IMR-90 (cell line): ENCODE results near the gene ANKIB1. TPM values are rescaled to one million over a fixed set of nuclear protein-coding genes. Genes with fewer than 3 reads are reported as not detected.

Experiments used
- ATAC-seq: fragments of 200-7000 bp; cut with Tn5 transposase; 2 replicates; pipeline ENCODE4 v1.9.1; 2020; ENCODE audit warnings: low read depth, mild to moderate bottlenecking, moderate library complexity
- BruUV-seq: library from RNA; stranded (reverse); fragments of 400-500 nt; replicated peaks from 2 replicates; lab custom pipeline; 2021; lab: Mats Ljungman, UMichigan
- CTCF ChIA-PET: fragments of 300-600 bp; formaldehyde crosslinking; extraction: SDS; loops from one replicate; lab custom pipeline; 2021; ENCODE audit warnings: antibody characterized with exemption; lab: Yijun Ruan, JAX
- POLR2A ChIA-PET: fragments of 300-600 bp; sonication (Branson Sonifier 250); formaldehyde crosslinking; loops from one replicate; lab custom pipeline; 2022; ENCODE audit warnings: antibody characterized with exemption; ENCODE audit not compliant: unreplicated experiment; lab: Charles Lee
- DNase-seq: peaks from one replicate; pipeline ENCODE4 v3.0.0; 2013
- H2AFZ ChIP-seq: replicated peaks from 2 replicates; pipeline ENCODE3; 2013; ENCODE audit warnings: low read length, mild to moderate bottlenecking; ENCODE audit not compliant: poor library complexity
- H2AK5ac ChIP-seq: 2 replicates; pipeline ENCODE4 v1.6.1; 2013; ENCODE audit warnings: low read depth, low read length, inconsistent platforms
- H2AK9ac ChIP-seq: replicated peaks from 2 replicates; pipeline ENCODE3; 2013; ENCODE audit warnings: mild to moderate bottlenecking, low read depth, low read length, moderate library complexity; ENCODE audit not compliant: poor library complexity
- H2BK120ac ChIP-seq: 2 replicates; pipeline ENCODE4 v1.6.1; 2013; ENCODE audit warnings: low read depth, low read length, inconsistent platforms
- H2BK15ac ChIP-seq: 3 replicates; pipeline ENCODE4 v1.6.1; 2013; ENCODE audit warnings: low read depth, low read length, inconsistent platforms
- H2BK20ac ChIP-seq: 2 replicates; pipeline ENCODE4 v1.6.1; 2013; ENCODE audit warnings: low read depth, mild to moderate bottlenecking, inconsistent platforms, low read length, moderate library complexity
- H2BK5ac ChIP-seq: 2 replicates; pipeline ENCODE4 v1.6.1; 2013; ENCODE audit warnings: mild to moderate bottlenecking, low read depth, low read length, inconsistent platforms; ENCODE audit not compliant: poor library complexity, severe bottlenecking
- H3K14ac ChIP-seq: replicated peaks from 2 replicates; pipeline ENCODE4 v1.6.1; 2013; ENCODE audit warnings: low read depth, low read length, inconsistent platforms
- H3K18ac ChIP-seq: 2 replicates; pipeline ENCODE4 v1.6.1; 2013; ENCODE audit warnings: low read depth, low read length, control low read depth
- H3K23ac ChIP-seq: 2 replicates; pipeline ENCODE4 v1.6.1; 2013; ENCODE audit warnings: low read depth, low read length, inconsistent platforms
- H3K27ac ChIP-seq: 2 replicates; pipeline ENCODE4 v1.5.1; 2013; ENCODE audit warnings: mild to moderate bottlenecking, control low read depth, low read length; ENCODE audit not compliant: insufficient read depth
- H3K27me3 ChIP-seq: 2 replicates; pipeline ENCODE4 v1.6.1; 2013; ENCODE audit warnings: low read length; ENCODE audit not compliant: control insufficient read depth, insufficient read depth
- H3K36me3 ChIP-seq: 2 replicates; pipeline ENCODE4 v1.6.1; 2013; ENCODE audit warnings: low read length, mixed read lengths; ENCODE audit not compliant: control insufficient read depth, insufficient read depth
- H3K4ac ChIP-seq: 2 replicates; pipeline ENCODE4 v1.6.1; 2013; ENCODE audit warnings: low read depth, low read length, inconsistent platforms
- H3K4me1 ChIP-seq: 2 replicates; pipeline ENCODE4 v1.6.1; 2013; ENCODE audit warnings: low read length, mixed read lengths; ENCODE audit not compliant: control insufficient read depth, insufficient read depth
- H3K4me2 ChIP-seq: 2 replicates; pipeline ENCODE4 v1.6.1; 2013; ENCODE audit warnings: low read depth, mild to moderate bottlenecking, control low read depth, low read length, moderate library complexity
- H3K4me3 ChIP-seq: 2 replicates; pipeline ENCODE4 v1.5.1; 2013; ENCODE audit warnings: low read depth, mild to moderate bottlenecking, control low read depth, low read length, moderate library complexity; ENCODE audit not compliant: insufficient read depth
- H3K56ac ChIP-seq: 2 replicates; pipeline ENCODE4 v1.6.1; 2013; ENCODE audit warnings: low read length, inconsistent platforms; ENCODE audit not compliant: insufficient read depth; ENCODE audit errors: extremely low read depth
- H3K79me1 ChIP-seq, 2 experiments: 2 replicates each; pipeline ENCODE4 v1.6.1; 2013; ENCODE audit warnings: low read length in 2 of 2, inconsistent platforms in 1 of 2, low read depth in 1 of 2
- H3K9ac ChIP-seq: 2 replicates; pipeline ENCODE4 v1.6.1; 2013; ENCODE audit warnings: low read depth, low read length, control low read depth
- H3K9me1 ChIP-seq: 2 replicates; pipeline ENCODE4 v1.6.1; 2013; ENCODE audit warnings: low read length, inconsistent platforms; ENCODE audit not compliant: insufficient read depth
- H3K9me3 ChIP-seq: 2 replicates; pipeline ENCODE4 v1.6.1; 2013; ENCODE audit warnings: low read length; ENCODE audit not compliant: control insufficient read depth, insufficient read depth
- H4K20me1 ChIP-seq: 2 replicates; pipeline ENCODE4 v1.6.1; 2013; ENCODE audit warnings: low read length, inconsistent platforms; ENCODE audit not compliant: insufficient read depth
- H4K5ac ChIP-seq: 2 replicates; pipeline ENCODE4 v1.6.1; 2013; ENCODE audit warnings: mild to moderate bottlenecking, low read depth, low read length, control low read depth
- H4K8ac ChIP-seq, 2 experiments: 2 replicates each; pipeline ENCODE4 v1.6.1; 2013; ENCODE audit warnings: low read depth in 2 of 2, low read length in 2 of 2, control low read depth in 1 of 2, inconsistent platforms in 1 of 2
- H4K91ac ChIP-seq: 2 replicates; pipeline ENCODE4 v1.6.1; 2013; ENCODE audit warnings: low read depth, low read length, inconsistent platforms; ENCODE audit not compliant: insufficient read depth
- BHLHE40 ChIP-seq: fragments of 150-350 bp; IDR thresholded peaks from 2 replicates; pipeline ENCODE4 v1.6.1; 2016; ENCODE audit warnings: mild to moderate bottlenecking, low read depth, low read length
- FOS ChIP-seq: fragments of 150-350 bp; IDR thresholded peaks from 2 replicates; pipeline ENCODE4 v1.6.1; 2016; ENCODE audit warnings: low read depth, low read length
- MXI1 ChIP-seq: IDR thresholded peaks from 2 replicates; pipeline ENCODE4 v1.6.1; 2012; ENCODE audit warnings: low read depth, mild to moderate bottlenecking, low read length, moderate library complexity, borderline replicate concordance
- SMC3 ChIP-seq: fragments of 150-350 bp; IDR thresholded peaks from 2 replicates; pipeline ENCODE4 v1.6.1; 2016; ENCODE audit warnings: low read depth, mild to moderate bottlenecking, antibody characterized with exemption, low read length, moderate library complexity
- WGBS, 2 experiments: methylation state at CpG; one replicate each; pipeline versions ENCODE4 v1.1.5 to v1.1.7; 2013; ENCODE audit warnings: missing lambda C conversion rate in 2 of 2; ENCODE audit not compliant: insufficient read length in 1 of 2; ENCODE audit errors: extremely low coverage in 2 of 2; 5-methylcytosine and 5-hydroxymethylcytosine counted together
- dilution Hi-C: fragments of 300-500 bp; cut with HindIII; formaldehyde crosslinking; loops from one replicate; pipeline ENCODE4 v1.14.3; 2018; ENCODE audit warnings: low sequenced_read_pairs; ENCODE audit not compliant: unreplicated experiment
- in situ Hi-C: fragments of 300-500 bp; cut with MboI; formaldehyde crosslinking; loops from 3 replicates; pipeline ENCODE4 v1.14.3; 2019; ENCODE audit warnings: low sequenced_read_pairs, inconsistent platforms, mixed read lengths
- intact Hi-C: fragments of 100-400 bp; cut with micrococcal nuclease; formaldehyde crosslinking; loops from 2 replicates; pipeline ENCODE4 v1.10.0; 2022
- polyA plus RNA-seq, 3 experiments: library from polyadenylated mRNA; depleted of rRNA; stranded (reverse); fragments of >200 nt; gene quantifications; 2 replicates each; pipeline ENCODE4 v1.2.3, GENCODE V29; 2012; ENCODE audit warnings: low replicate concordance in 1 of 3
- total RNA-seq: library from RNA; depleted of rRNA; stranded (reverse); fragments of >200 nt; gene quantifications from 2 replicates; pipeline ENCODE4 v1.2.3, GENCODE V29; 2012

ANKIB1 gene
- total and polyA plus RNA-seq, 2 of the 4 experiments (the other 2 are of a cell fraction): 18.7 to 33.9 TPM

DNA sequence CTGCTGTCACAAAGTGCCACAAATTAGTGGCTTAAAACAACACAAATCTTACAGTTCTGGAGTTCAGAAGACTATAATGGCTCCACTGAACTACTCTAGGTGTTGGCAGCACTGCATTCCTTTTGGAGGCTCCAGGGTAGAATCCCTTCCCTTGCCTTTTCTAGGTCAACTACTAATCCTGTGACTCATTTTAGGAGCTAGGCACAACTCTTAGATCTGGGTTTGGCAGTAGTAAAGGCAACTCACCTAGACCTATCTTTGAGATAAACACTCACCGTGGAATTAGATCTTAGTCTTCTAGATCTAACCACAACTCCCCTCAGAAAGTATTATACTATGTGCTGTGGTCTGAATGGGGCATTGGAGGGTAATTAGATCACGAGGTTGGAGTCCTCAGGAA, 60.4 kb downstream of the ANKIB1 start:
- peaks cover 2% of the 10 kb centered on the region; the same call in 1 of the 2 replicates for H3K9me1 ChIP-seq
- H2BK5ac ChIP-seq: no peak overlapping the region
- no peak overlapping the region for H3K4me2 ChIP-seq
- H3K18ac ChIP-seq: no peak overlapping the region
- intact Hi-C loops (loop anchor here (5.0 kb wide), 1 partner anchor 36 kb away; no protein-coding TSS in a partner anchor), in situ Hi-C loops (no loop called here), dilution Hi-C loops (no loop called here)
- no peak overlapping the region for H2AFZ ChIP-seq
- BruUV-seq: no TSS peak
- H3K9me3 ChIP-seq: no peaks in the 10 kb centered on the region
- no peak overlapping the region for H2AK9ac ChIP-seq
- CTCF ChIA-PET: interaction anchor here (0.7 kb wide), 1 partner anchor 14 kb away, joined by 3 read pairs; no protein-coding TSS in a partner anchor
- no peak overlapping the region for H4K5ac ChIP-seq
- peaks cover 0 to 6% of the 10 kb centered on the region in 2 experiments; a peak in 2 of 4 replicates for H3K79me1 ChIP-seq
- peak; percentile 11 for DNase-seq
- H3K56ac ChIP-seq: no peak overlapping the region
- no peak overlapping the region for H4K8ac ChIP-seq
- H3K36me3 ChIP-seq: peaks cover 2% of the 10 kb centered on the region; the same call in 1 of the 2 replicates
- no peak overlapping the region for H3K14ac ChIP-seq
- H3K27ac ChIP-seq: no peak overlapping the region
- no peak overlapping the region for H3K4ac ChIP-seq
- H2BK120ac ChIP-seq: no peak overlapping the region
- TF ChIP-seq MXI1 (no peak), SMC3 (no peak), BHLHE40 (no peak), FOS (no peak)
- H4K91ac ChIP-seq: no peak overlapping the region
- no peak overlapping the region for H3K9ac ChIP-seq
- no peak overlapping the region for H2BK15ac ChIP-seq
- no peak overlapping the region for H2AK5ac ChIP-seq
- no peak overlapping the region for H3K23ac ChIP-seq
- WGBS, 2 experiments: no CpG with 5 or more reads among the region's 2 CpGs
- H2BK20ac ChIP-seq: no peak overlapping the region
- peaks cover 3% of the 10 kb centered on the region for H3K4me1 ChIP-seq
- no peak overlapping the region for H3K4me3 ChIP-seq
- no peaks in the 10 kb centered on the region for H3K27me3 ChIP-seq
- no peaks in the 10 kb centered on the region for H4K20me1 ChIP-seq
- ATAC-seq: no peak; the same call in 1 of the 2 replicates
- POLR2A ChIA-PET: no interaction called here
